ENCODE measurements around the gene SOX8.
"Not testable (repeated sequence)": the region's sequence is repeated elsewhere in the genome, so short reads cannot be mapped to it uniquely, and the experiment has no call there.

Gene SOX8

GRCh38 chr16:953818-954217 lies 27.8 kb upstream of the SOX8 start:
- no CpG with 5 or more reads among the region's 7 CpGs for WGBS (ENCODE audit: insufficient coverage, insufficient read length)
- H3K27ac ChIP-seq (ENCODE audit: low read length); DNase-seq (ENCODE audit: low read depth, low spot score); H3K4me3 ChIP-seq (ENCODE audit: low read length); H3K27me3 ChIP-seq (ENCODE audit: control insufficient read depth, insufficient read depth, low read length); H3K36me3 ChIP-seq (ENCODE audit: control insufficient read depth, insufficient read depth, low read length); H3K4me1 ChIP-seq (ENCODE audit: control insufficient read depth, insufficient read depth, low read length); H3K9me3 ChIP-seq (ENCODE audit: control insufficient read depth, insufficient read depth, low read length): not testable (repeated sequence)

GRCh38 chr16:955766-956165 lies 25.8 kb upstream of the SOX8 start:
- H3K9me3 ChIP-seq (ENCODE audit: control insufficient read depth, insufficient read depth, low read length): not testable (repeated sequence)
- no CpG with 5 or more reads among the region's 27 CpGs for WGBS (ENCODE audit: insufficient coverage, insufficient read length)

GRCh38 chr16:959232-960040 lies 22.1 kb upstream of the SOX8 start:
- H3K4me1 ChIP-seq (ENCODE audit: control insufficient read depth, insufficient read depth, low read length): no peaks in the 10 kb centered on the region
- WGBS (ENCODE audit: insufficient coverage, insufficient read length): no CpG with 5 or more reads among the region's 24 CpGs
- H3K27me3 ChIP-seq (ENCODE audit: control insufficient read depth, insufficient read depth, low read length): no peaks in the 10 kb centered on the region
- DNase-seq (ENCODE audit: low read depth, low spot score): no peak
- no peaks in the 10 kb centered on the region for H3K9me3 ChIP-seq (ENCODE audit: control insufficient read depth, insufficient read depth, low read length)
- H3K36me3 ChIP-seq (ENCODE audit: control insufficient read depth, insufficient read depth, low read length): no peaks in the 10 kb centered on the region
- no peak overlapping the region for H3K27ac ChIP-seq (ENCODE audit: low read length)
- H3K4me3 ChIP-seq (ENCODE audit: low read length): no peak overlapping the region

More at GRCh38 chr16:955766-956165, 25.8 kb upstream of the SOX8 start:
- not testable (repeated sequence) for H3K4me1 ChIP-seq (ENCODE audit: control insufficient read depth, insufficient read depth, low read length); H3K36me3 ChIP-seq (ENCODE audit: control insufficient read depth, insufficient read depth, low read length); H3K27me3 ChIP-seq (ENCODE audit: control insufficient read depth, insufficient read depth, low read length); H3K4me3 ChIP-seq (ENCODE audit: low read length); H3K27ac ChIP-seq (ENCODE audit: low read length); DNase-seq (ENCODE audit: low read depth, low spot score)

- H3K4me1 ChIP-seq (ENCODE audit: control insufficient read depth, insufficient read depth, low read length): no peaks in the 10 kb centered on the region
- H3K4me3 ChIP-seq (ENCODE audit: low read length): no peak overlapping the region
- no peak for DNase-seq (ENCODE audit: low read depth, low spot score)
- H3K27ac ChIP-seq (ENCODE audit: low read length): no peak overlapping the region
- H3K9me3 ChIP-seq (ENCODE audit: control insufficient read depth, insufficient read depth, low read length): no peaks in the 10 kb centered on the region
- H3K36me3 ChIP-seq (ENCODE audit: control insufficient read depth, insufficient read depth, low read length): no peaks in the 10 kb centered on the region
- no peaks in the 10 kb centered on the region for H3K27me3 ChIP-seq (ENCODE audit: control insufficient read depth, insufficient read depth, low read length)
- WGBS (ENCODE audit: insufficient coverage, insufficient read length): no CpG with 5 or more reads among the region's 22 CpGs
Observed at GRCh38 chr16:962366-962765, 19.2 kb upstream of the SOX8 start.

GRCh38 chr16:962901-963814 lies 18.4 kb upstream of the SOX8 start:
- no CpG with 5 or more reads among the region's 23 CpGs for WGBS (ENCODE audit: insufficient coverage, insufficient read length)
- DNase-seq (ENCODE audit: low read depth, low spot score): no peak
- H3K4me1 ChIP-seq (ENCODE audit: control insufficient read depth, insufficient read depth, low read length): no peaks in the 10 kb centered on the region
- no peak overlapping the region for H3K27ac ChIP-seq (ENCODE audit: low read length)
- H3K36me3 ChIP-seq (ENCODE audit: control insufficient read depth, insufficient read depth, low read length): no peaks in the 10 kb centered on the region; the same call in 1 of the 2 replicates
- H3K9me3 ChIP-seq (ENCODE audit: control insufficient read depth, insufficient read depth, low read length): no peaks in the 10 kb centered on the region
- no peak overlapping the region for H3K4me3 ChIP-seq (ENCODE audit: low read length)
- H3K27me3 ChIP-seq (ENCODE audit: control insufficient read depth, insufficient read depth, low read length): no peaks in the 10 kb centered on the region

GRCh38 chr16:963913-964312 lies 17.7 kb upstream of the SOX8 start:
- no CpG with 5 or more reads among the region's 17 CpGs for WGBS (ENCODE audit: insufficient coverage, insufficient read length)
- no peaks in the 10 kb centered on the region for H3K4me1 ChIP-seq (ENCODE audit: control insufficient read depth, insufficient read depth, low read length)
- no peak overlapping the region for H3K4me3 ChIP-seq (ENCODE audit: low read length)
- H3K27ac ChIP-seq (ENCODE audit: low read length): no peak overlapping the region
- no peaks in the 10 kb centered on the region for H3K9me3 ChIP-seq (ENCODE audit: control insufficient read depth, insufficient read depth, low read length)
- no peaks in the 10 kb centered on the region; the same call in 1 of the 2 replicates for H3K36me3 ChIP-seq (ENCODE audit: control insufficient read depth, insufficient read depth, low read length)
- DNase-seq (ENCODE audit: low read depth, low spot score): no peak
- H3K27me3 ChIP-seq (ENCODE audit: control insufficient read depth, insufficient read depth, low read length): no peaks in the 10 kb centered on the region

GRCh38 chr16:964356-965035 lies 17.1 kb upstream of the SOX8 start:
- Histone ChIP-seq H3K4me3 (ENCODE audit: low read length) (no peak overlapping the region), H3K9me3 (ENCODE audit: control insufficient read depth, insufficient read depth, low read length) (no peaks in the 10 kb centered on the region), H3K4me1 (ENCODE audit: control insufficient read depth, insufficient read depth, low read length) (no peaks in the 10 kb centered on the region), H3K27ac (ENCODE audit: low read length) (no peak overlapping the region), H3K36me3 (ENCODE audit: control insufficient read depth, insufficient read depth, low read length) (no peaks in the 10 kb centered on the region; the same call in 1 of the 2 replicates), H3K27me3 (ENCODE audit: control insufficient read depth, insufficient read depth, low read length) (no peaks in the 10 kb centered on the region)
- no CpG with 5 or more reads among the region's 27 CpGs for WGBS (ENCODE audit: insufficient coverage, insufficient read length)
- no peak for DNase-seq (ENCODE audit: low read depth, low spot score)

- no peaks in the 10 kb centered on the region for H3K4me1 ChIP-seq (ENCODE audit: control insufficient read depth, insufficient read depth, low read length)
- H3K36me3 ChIP-seq (ENCODE audit: control insufficient read depth, insufficient read depth, low read length): no peaks in the 10 kb centered on the region; the same call in 1 of the 2 replicates
- WGBS (ENCODE audit: insufficient coverage, insufficient read length): no CpG with 5 or more reads among the region's 13 CpGs
- DNase-seq (ENCODE audit: low read depth, low spot score): no peak
- H3K4me3 ChIP-seq (ENCODE audit: low read length): no peak overlapping the region
- no peaks in the 10 kb centered on the region for H3K9me3 ChIP-seq (ENCODE audit: control insufficient read depth, insufficient read depth, low read length)
- H3K27ac ChIP-seq (ENCODE audit: low read length): no peak overlapping the region
- H3K27me3 ChIP-seq (ENCODE audit: control insufficient read depth, insufficient read depth, low read length): no peaks in the 10 kb centered on the region
Observed at GRCh38 chr16:965036-965395, 16.6 kb upstream of the SOX8 start.

GRCh38 chr16:965487-965886 lies 16.1 kb upstream of the SOX8 start:
- no CpG with 5 or more reads among the region's 4 CpGs for WGBS (ENCODE audit: insufficient coverage, insufficient read length)
- no peaks in the 10 kb centered on the region for H3K4me1 ChIP-seq (ENCODE audit: control insufficient read depth, insufficient read depth, low read length)
- H3K27me3 ChIP-seq (ENCODE audit: control insufficient read depth, insufficient read depth, low read length): no peaks in the 10 kb centered on the region
- H3K4me3 ChIP-seq (ENCODE audit: low read length): no peak overlapping the region
- no peaks in the 10 kb centered on the region for H3K9me3 ChIP-seq (ENCODE audit: control insufficient read depth, insufficient read depth, low read length)
- DNase-seq (ENCODE audit: low read depth, low spot score): no peak
- no peaks in the 10 kb centered on the region; the same call in 1 of the 2 replicates for H3K36me3 ChIP-seq (ENCODE audit: control insufficient read depth, insufficient read depth, low read length)
- H3K27ac ChIP-seq (ENCODE audit: low read length): no peak overlapping the region

- H3K27me3 ChIP-seq (ENCODE audit: control insufficient read depth, insufficient read depth, low read length): no peaks in the 10 kb centered on the region
- no peak overlapping the region for H3K4me3 ChIP-seq (ENCODE audit: low read length)
- no peaks in the 10 kb centered on the region for H3K9me3 ChIP-seq (ENCODE audit: control insufficient read depth, insufficient read depth, low read length)
- DNase-seq (ENCODE audit: low read depth, low spot score): no peak
- no peak overlapping the region for H3K27ac ChIP-seq (ENCODE audit: low read length)
- no CpG with 5 or more reads among the region's 18 CpGs for WGBS (ENCODE audit: insufficient coverage, insufficient read length)
- H3K36me3 ChIP-seq (ENCODE audit: control insufficient read depth, insufficient read depth, low read length): no peaks in the 10 kb centered on the region; the same call in 1 of the 2 replicates
- no peaks in the 10 kb centered on the region for H3K4me1 ChIP-seq (ENCODE audit: control insufficient read depth, insufficient read depth, low read length)
Observed at GRCh38 chr16:966035-966434, 15.5 kb upstream of the SOX8 start.
